Activated CD4-positive, alpha-beta T cell treated with anti-CD3 and anti-CD28 coated beads for 1 hour (primary cell): ENCODE results near the gene LRRC51.

Experiments used
- DNase-seq: peaks from one replicate; pipeline ENCODE4 v3.0.0-alpha.2; 2020

The LRRC51 gene

DNA sequence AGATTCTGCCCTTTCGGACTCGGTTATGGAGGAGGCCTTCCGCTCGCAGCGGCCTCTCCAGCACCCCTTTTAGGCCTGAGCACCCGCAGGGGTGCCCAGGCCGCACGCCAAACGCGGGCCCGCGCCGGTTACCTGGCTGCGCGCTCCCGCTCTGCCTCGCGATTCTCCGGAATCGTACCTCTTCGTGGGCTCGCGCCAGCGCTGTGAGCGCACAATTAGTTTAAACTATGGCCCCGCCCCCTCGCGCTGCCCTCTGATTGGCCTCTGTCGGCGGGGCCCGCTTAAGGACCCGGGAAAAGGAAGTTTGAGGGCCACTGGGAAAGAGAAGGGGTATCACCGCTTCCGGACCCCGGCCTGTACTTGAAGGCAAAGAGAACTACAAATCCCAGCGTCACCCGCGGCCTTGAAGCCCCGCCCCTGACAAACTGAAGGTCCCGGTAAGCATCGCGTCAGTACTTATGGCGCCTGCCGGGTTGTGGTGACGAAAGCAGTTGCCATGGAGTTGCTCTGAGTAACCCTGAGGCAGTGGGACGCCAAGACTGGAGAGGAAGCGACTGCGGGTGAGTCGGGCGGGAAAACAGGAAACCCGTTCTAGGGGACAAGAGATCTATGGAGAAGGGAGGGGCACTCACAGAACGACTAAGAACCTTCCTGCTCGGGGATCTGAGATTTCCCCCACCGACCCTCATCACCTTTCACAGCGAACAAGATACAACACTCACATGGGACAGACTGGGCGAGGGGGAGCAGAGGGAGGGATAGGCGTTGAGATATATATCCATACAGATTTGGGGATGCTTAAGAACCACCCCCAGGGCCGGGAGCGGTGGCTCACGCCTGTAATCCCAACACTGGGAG is at the start of gene LRRC51, which contains the start of gene NUMA1:
TSS of gene LRRC51 (plus strand) at position 525 of the 858 bp plus-strand sequence. CDS start 8,234 bp downstream, outside the sequence.
TSS of gene NUMA1 (minus strand) at position 217 of the 858 bp plus-strand sequence. CDS start 44,599 bp downstream, outside the sequence.
- peak; percentile 98 for DNase-seq

GRCh38 chr11:72036687-72037086 is 44.0 kb upstream of the LRRC51 start:
- DNase-seq, result no peak

DNA sequence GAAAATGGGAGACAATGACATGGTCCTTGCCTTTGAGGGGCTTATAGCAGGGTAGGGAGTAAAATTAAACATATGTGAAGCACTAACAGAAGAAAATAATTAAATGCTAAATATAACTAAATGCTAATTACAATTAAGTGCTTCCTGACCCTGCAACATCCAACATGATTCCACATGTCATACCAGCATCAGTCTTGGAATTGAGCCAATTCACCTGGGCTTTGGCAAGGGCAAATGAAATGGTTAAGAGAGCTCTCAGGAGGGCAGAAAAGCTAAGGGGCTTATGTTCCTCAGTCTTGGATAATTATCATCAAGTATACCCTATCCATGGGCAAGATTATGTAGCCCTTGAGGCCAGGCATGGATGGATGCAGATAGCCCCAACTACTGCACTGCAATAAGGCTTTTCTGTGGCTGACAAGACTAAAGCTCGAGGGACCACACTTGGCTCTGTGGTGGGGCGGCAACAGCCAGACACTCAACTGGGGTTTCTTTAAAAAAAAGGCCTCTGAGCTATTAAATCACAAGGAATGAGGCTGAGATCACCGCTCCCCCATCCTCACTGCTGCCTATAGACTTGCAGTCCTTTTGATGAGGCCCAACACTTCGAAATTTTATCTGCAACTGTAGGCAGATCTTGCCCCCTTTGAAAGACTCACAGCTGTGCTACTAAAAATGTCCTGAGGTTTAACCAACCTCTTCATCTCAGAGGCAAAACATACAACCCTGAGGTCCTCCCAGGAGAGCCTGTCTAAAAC is 42.9 kb upstream of the LRRC51 start:
- no peak for DNase-seq

DNA sequence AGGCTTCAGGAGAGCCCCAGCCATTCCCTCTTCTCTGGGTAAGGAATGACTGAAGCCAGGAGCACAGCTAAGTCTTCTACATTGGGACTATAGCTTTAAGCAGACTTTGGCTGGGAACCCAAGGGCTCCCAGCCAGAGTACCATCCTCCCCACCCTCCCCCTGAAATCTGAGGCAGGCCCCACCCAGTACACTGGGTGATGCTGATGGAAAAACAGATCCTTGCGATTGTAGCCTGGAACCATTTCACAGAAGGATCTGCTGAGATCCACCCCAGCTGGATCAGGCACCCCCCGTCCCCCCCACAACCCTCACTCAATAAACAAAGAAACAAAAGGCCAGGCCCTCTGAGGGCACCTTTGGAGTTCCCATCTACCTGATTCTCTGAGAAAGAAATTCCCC is 42.2 kb upstream of the LRRC51 start:
- DNase-seq, result no peak

DNA sequence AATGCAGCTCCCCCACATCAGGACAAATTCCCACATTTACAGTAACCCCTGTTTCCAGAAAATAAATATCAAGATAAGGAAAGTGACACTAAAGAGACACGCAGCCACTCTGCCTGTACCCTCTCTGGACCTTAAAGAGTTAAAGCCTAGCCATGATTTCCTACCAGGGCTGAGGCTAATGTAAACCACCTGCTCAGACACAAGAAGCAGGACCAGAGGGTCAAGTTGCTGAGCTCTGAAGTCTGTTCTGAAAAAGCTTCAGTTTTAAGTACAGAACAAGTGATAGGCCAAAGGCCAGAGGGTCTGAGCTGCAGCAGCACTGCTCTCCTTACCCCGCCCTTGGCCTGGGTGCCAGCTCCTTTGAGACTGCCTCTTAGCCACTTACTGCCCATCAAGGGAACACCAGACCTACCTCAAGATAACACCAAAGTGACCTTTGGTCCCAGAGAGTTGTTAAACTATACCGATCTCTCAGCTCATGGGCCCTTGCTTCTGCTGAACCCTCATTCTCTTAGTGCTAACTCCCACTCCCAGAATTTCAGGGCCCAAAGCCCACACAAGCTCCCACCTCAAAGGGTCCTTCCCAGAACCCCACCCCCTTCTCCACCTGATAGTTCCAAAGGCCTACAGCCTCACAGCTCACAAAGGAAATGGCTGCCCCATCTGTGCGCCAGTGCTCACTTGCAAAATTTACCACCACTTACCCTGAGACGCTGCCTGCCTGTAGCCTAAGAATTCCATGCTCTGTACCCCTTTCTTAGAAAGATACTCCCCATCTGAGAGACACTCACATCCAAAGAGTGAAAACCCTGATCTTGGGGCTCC is 41.4 kb upstream of the LRRC51 start:
- DNase-seq, result no peak

DNA sequence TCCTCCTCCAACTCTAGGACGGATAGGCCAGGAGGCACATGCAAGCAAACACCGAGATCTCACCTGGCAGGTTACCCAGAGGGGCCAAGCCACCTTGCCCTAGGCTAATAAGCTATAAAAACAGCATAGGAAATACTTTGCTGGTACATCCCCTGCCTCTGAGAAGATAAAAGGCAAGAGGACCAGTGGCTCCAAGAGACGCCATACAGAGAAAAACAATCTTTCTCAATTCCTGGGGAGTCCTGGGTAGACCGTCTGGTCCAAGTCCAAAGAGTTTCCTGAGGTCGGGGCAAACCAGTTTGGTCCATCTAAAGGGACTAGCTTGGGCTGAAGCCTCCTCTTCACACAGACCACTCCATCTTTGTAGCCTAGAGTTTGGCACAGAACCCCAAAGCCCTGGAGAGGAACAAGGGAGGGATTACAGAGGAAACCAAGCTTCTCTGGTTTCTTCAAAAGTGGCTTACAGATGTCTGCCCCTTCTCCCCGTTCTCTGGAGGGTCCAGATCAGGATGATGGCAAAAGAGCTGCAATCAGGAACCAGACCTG is 40.7 kb upstream of the LRRC51 start:
- no peak for DNase-seq

DNA sequence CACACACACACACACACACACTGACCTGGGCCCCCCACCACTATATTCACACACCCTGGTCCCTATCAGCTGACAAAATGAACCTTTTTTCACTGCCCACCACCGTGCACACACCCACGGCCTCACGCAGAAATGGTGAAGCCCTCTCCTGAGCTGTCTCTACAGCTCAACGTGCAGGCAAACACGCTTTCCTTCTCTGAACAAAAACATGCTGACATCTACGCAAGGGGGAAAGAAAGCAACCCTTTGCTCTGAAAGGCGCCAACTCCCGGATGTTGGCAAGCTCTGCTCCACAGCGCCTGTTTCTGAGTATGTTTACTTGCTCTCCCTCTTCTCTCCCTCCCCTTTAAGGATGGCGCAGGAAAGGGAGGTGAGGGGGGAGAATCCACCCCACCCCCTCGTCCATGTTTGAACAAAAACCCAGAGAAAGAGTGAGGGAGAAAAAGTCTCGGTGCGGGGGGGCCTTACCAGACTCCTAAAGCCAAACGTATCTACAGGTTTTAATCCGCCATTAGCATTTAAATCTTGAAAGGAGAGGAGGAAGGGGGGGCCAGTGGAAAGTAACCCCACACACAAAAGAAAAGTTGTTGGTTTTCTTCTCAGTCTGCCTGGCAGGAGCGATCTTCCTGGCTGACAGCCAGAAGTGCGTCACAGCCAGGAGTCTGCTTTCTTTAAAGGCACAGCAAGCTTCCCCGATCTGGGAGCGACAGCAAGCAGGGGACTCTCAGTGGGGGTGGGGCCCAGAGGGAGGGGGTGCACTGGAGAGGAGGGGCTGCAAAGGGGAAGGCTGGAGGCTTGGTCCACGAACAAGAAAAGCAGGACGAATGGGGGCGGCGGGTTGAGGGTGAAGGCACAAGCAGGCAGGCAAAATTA is 39.9 kb upstream of the LRRC51 start:
- peak; percentile 68 for DNase-seq

DNA sequence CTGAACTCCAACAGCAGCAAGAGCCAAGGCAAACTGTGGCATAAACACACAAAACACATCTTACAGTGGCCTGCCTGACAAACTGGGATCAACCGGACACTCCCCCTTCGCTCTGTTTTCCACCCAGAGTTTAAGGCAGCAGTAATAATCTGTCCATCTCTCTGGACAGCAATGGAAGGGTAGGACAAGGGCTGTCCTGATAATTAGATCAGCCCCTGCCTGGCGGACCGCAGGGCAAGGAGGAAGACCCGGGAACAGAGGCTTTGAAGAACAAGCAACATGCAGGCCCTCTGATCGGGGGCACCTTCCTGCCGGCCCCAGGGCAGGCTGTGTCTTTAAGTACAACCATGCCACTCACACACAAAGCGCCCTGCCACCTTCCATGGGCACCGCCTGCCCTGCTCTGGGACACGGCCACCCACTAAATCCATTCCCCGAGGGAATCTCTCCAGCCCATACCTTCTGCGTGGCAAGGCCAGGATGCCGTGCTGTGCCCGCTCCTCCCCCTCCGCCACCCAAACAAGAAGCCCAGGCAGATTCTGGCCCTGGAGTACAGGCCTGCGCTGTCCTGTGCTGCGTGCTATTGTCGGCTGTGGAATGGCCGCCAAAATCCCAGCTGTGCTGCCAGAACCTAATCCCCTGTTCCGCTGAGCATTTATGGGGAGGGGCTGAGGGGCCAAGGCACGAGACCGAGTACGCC is 39.1 kb upstream of the LRRC51 start:
- no peak for DNase-seq

GRCh38 chr11:72042064-72042745 is 38.4 kb upstream of the LRRC51 start:
- no peak for DNase-seq

DNA sequence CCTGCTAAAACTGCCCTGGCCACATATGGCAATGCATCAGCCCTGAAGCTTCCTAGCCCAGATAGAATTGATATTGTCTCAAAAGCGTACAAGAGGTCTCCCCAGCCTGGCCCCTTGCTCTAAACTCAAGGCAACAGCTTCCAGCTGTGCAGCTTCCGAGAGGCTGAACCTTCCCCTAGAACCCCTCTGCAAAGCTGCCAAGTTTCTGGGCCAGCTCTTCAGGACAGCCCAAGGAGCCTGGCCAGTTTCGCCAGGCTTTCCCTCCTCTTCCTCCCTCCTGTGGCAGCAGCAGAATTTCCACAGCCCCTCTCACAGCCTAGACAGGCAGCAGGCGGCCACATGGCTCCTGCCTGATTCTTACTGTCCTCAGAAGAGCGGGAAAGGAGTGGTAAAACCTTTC is 34.8 kb upstream of the LRRC51 start:
- no peak for DNase-seq

DNA sequence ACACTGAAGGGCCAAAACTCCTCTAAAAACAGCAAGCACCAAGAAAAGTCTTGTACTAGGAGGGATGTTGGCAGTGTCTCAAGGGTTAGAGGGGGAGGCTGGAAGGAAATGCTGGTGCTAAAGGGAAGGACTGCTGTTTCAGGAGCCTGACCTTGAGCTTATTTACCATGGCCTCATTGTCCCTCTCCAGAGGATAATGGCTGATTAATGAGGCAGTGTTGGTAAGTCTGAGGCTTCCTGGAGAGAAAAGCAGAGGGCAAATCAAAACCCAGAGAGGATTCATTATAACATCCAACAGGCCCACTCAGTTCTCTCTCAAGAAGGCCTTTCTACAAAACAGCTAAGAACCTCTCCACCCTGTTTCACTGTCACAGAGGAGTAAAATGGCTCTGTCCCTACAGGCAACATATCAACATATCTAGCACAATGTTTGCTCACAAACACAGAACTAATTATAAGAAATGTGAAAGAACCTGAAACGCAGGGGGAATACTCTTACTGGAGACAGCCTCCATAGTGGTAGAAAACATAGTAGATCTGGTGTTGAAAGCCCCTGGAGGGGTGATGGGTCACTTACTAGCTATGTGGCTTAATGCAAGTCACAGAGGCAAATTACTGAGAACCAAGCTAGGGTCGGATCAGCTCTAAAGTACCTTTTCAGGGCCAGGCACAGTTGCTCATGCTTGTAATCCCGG is 31.7 kb upstream of the LRRC51 start:
- no peak for DNase-seq

DNA sequence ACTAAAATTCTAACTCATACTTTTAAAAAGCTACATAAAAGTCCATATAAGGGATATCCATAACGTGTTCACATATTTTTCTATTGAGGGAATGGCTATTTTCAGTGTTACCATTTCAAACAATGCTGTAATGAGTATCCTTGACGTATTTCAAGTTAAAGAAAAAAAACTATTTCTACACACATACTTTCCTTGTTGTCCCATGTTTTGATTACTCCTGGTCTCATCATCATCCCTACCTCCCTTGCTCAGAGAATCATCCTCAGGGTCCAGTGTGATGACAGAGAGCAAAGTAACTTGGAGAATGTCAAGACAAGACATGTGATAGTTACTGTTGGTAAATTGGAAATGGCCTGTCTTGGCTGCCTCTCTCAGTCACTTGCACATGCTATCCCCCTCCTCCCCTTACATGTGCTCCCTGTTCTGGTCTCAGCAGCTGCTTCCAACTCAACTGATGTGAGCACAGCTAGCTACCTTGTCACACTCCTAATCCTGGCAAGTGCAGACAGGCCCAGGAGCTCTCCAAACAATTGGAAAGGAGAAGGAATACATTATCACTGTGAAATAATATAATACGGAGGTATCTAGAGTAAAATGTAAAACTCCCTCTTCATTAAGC is 22.1 kb upstream of the LRRC51 start:
- no peak for DNase-seq

DNA sequence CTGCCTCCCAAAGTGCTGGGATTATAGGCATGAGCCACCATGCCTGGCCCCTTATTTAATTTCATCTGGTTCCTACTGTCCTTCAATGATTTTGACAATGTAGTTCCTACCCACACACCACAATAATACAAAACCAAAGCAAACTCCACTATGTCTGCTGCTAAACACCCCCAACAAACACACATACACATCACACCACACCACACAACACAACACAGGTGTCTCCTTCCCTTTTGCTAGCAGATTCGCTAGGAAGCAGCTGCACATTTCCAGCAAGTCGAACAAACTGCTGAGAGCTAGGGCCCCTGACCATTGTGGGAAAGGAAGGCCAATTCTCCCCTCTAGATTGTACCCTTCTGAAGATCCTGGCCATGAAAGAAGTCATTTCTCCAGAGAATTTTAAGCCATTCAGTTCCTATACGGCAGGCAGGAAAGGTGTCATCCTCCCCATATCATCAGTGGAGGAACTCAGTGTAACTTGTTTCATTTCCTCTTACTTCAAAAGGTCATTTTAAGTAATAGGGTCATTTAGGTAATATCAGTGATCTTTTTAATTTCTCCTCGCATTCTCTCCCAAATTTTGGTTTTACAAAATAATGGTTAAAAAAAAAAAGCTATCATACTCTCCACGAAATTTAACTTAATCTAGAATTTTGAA is 18.8 kb upstream of the LRRC51 start:
- no peak for DNase-seq

- DNase-seq, result no peak
Measured at GRCh38 chr11:72066855-72067254, 13.8 kb upstream of the LRRC51 start.

DNA sequence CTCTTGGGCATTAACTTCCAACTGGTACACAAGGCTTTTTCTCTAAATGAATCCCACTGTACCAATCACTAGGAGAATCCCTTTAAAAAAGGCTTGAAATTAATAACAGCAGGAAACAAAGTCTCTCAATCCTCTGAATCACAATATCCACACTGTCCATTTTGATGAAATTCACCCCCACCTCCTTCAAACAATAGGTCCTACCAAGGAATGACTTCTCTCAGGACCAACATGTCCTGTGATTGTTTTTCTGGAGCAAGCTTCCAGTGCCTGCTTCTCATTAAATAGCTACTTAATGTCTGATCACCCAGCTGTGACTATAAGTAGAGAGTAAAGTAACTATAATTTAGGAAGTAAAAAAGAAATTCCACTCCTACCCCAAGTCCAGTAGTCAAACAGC is 13.4 kb upstream of the LRRC51 start:
- no peak for DNase-seq

GRCh38 chr11:72067676-72068075 is 13.0 kb upstream of the LRRC51 start:
- DNase-seq, result no peak

GRCh38 chr11:72069200-72069599 is 11.4 kb upstream of the LRRC51 start:
- no peak for DNase-seq

- no peak for DNase-seq
Measured at GRCh38 chr11:72069787-72070251, 10.8 kb upstream of the LRRC51 start.

- no peak for DNase-seq
Measured at GRCh38 chr11:72070491-72070890, 10.2 kb upstream of the LRRC51 start.
